ENCODE data around the gene PHAX.
A peak's percentile ranks its signal among the peaks of the same experiment; 100 is the strongest.
"Not testable (repeated sequence)": the region's sequence is repeated elsewhere in the genome, so short reads cannot be mapped to it uniquely, and the experiment has no call there.

Gene PHAX

GRCh38 chr5:126600631-126601511 is at the start of gene PHAX:
TSS of gene PHAX (plus strand) at chr5:126600947. CDS start at chr5:126600963, 16 bp downstream.
- peak; percentile 62 for DNase-seq

DNA sequence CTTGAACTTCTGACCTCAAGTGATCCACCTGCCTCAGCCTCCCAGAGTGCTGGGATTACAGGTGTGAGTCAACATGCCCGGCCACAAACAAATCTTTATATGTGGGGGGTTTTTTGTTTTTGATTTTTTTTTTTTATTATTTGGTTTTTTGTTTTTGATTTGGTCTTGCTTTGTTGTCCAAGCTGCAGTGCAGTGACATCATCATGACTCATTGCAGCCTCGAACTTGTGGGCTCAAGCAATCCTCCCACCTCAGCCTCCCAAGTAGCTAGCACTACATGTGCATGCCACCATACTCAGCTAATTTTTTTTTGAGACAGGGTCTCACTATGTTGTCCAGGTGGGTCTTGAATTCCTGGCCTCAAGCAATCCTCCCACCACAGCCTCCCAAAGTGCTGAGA is 48.1 kb upstream of the PHAX start:
- no peak for DNase-seq

- DNase-seq, result not testable (repeated sequence)
Measured at GRCh38 chr5:126555101-126555500, 45.6 kb upstream of the PHAX start.

GRCh38 chr5:126561908-126562307 is 38.8 kb upstream of the PHAX start:
- no peak for DNase-seq

DNA sequence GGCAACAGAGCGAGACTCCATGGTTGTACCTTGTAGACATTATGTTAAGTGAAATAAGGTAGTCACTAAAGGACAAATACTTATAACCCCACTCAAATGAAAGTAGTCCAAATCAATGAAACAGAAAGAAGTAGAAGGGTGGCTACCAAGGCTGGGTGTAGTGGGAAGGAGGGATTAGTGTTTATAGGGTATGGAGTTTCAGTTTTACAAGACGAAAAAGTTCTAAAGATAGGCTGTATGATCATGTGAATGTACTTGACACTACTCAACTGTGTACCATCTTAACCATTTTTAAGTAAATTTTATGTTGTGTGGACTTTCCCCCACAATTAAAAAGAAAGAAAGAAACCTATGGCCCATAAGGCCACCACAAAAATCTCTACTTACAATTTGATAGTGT is 37.9 kb upstream of the PHAX start:
- no peak for DNase-seq

- DNase-seq, result no peak
Measured at GRCh38 chr5:126568206-126568755, 32.5 kb upstream of the PHAX start.

GRCh38 chr5:126575644-126576043 is 25.1 kb upstream of the PHAX start:
- DNase-seq, result no peak

GRCh38 chr5:126576974-126577373 is 23.8 kb upstream of the PHAX start:
- no peak for DNase-seq

DNA sequence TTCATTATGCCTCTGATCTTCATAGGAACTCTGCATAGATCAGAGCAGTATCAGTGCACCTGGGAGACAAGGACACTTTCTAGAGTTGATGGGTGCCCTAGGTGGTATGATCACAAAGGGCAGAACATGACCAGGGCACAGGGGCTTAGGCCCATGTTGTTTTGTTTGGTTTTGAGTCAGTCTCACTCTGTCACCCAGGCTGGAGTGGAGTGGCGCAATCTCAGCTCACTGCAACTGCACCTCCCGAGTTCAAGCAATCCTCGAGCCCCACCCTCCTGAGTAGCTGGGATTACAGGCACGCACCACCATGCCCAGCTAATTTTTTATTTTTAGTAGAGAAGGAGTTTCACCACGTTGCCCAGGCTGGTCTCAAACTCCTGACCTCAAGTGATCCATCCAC is 23.3 kb upstream of the PHAX start:
- DNase-seq, result no peak

- DNase-seq, result no peak
Measured at GRCh38 chr5:126579716-126580115, 21.0 kb upstream of the PHAX start.

DNA sequence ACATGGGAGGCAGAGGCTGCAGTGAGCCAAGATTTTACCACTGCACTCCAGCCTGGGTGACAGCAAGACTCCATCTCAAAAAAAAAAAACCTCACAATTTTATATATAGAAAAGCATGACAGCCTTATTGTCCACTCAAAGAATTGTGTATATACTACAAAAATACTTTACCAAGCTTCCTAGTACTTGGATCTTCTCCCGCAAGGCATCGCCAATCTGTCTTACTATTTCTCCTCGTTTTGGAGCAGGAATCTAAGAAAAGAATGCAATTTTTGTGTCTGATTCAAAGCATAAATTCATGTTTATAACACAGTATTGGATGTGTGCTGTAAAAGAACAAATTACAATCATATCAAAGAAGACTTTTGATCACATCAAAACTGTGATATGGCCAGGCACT is 17.0 kb upstream of the PHAX start:
- no peak for DNase-seq

DNA sequence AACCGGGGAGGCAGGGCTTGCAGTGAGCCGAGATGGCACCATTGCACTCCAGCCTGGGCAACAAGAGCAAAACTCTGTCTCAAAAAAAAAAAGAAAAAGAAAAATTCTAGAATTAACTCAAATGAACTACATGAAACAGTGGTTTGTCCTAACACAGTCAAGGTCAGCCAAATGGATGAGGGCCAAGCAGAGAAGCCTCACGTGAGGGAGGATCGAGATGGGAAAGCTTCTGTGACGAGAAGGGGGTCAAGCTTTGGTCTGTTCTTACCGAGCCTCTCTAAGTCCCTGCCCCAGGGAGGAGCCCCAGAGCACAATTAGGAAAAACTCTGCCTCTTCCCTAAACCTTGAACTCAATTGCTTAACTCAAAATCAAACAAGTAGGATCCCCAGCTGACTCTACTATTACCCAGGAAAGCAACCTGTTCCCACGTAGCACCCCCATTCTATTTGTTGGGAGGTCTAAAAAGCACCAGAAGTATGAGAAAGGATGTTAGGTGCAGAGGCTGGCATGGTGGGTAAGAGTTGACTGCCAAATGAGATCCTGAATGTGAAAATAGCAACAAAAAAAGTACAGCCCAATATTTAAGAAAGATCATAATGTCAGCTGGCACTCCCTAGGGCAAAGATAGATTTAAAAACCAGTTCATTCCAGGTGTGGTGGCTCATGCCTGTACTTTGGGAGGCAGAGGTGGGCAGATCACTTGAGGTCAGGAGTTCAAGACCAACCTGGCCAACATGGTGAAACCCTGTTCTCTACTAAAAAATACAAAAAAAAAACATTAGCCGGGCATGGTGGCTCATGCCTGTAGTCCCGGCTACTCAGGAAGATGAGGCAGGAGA is 13.0 kb upstream of the PHAX start:
- no peak for DNase-seq

DNA sequence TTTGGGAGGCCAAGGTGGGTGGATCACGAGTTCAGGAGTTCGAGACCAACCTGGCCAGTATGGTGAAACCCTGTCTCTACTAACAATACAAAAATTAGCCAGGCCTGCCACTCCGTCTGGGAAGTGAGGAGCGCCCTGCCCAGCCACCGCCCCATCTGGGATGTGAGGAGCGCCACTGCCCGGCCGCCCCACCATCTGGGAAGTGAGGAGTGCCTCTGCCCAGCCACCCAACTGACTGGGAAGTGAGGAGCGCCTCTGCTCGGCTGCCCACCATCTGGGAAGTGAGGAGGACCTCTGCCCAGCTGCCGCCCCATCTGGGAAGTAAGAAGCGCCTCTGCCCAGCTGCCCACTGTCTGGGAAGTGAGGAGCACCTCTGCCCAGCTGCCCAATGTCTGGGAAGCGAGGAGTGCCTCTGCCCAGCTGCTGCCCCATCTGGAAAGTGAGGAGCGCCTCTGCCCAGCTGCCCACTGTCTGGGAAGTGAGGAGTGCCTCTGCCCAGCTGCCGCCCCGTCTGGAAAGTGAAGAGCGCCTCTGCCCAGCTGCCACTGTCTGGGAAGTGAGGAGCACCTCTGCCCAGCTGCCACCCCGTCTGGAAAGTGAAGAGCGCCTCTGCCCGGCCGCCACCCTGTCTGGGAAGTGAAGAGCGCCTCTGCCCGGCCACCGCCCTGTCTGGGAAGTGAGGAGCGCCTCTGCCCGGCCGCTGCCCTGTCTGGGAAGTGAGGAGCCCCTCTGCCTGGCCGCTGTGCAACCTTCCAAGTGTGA is 11.0 kb upstream of the PHAX start:
- DNase-seq, result no peak

DNA sequence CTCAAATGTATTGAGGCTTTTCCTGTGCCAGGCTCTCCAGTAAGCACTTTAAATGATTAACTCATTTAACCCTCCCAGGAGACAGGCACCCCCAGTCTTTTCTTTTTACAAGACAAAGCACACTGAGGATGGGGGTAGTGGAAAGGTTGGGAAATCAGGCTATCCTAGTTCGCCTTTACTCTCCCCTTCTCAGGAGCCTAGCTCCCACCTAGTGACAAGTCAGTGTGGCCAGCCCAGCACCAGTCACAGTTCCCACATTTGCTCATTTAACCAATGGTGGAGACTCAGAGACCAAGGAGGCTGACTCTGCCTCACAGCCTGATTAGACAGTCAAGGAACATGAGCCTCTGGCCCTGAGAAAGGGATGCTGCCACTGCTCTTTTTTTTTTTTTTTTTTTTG is 9.2 kb upstream of the PHAX start:
- DNase-seq, result no peak

- DNase-seq, result peak; percentile 85
Measured at GRCh38 chr5:126594748-126595485, 5.8 kb upstream of the PHAX start, which contains the start of gene ALDH7A1. TSS of gene ALDH7A1 (minus strand) at chr5:126595219. CDS start at chr5:126595198, 21 bp downstream.

DNA sequence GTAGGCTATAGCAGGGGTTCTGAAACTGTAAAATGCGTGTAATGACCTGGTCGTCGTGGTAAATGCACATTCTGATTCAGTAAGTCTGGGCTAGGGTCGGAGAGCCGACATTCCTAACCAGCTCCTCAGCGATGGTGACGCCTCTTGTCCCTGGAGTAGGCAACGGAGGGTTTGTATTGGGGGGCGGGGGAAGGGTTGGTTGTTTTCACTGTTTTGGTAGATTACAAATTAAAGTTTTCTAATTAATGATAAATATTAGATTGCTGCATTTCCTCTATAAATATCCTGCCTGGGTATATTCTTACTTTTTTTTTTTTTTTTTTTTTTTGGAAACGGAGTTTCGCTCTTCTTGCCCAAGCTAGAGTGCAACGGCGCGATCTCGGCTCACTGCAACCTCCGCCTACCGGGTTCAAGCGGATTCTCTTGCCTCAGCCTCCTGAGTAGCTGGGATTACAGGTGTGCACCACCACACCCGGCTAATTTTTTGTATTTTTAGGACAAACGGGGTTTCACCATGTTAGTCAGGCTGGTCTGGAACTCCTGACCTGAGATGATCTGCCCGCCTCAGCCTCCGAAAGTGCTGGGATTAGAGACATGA is 5.2 kb upstream of the PHAX start:
- no peak for DNase-seq

- DNase-seq, result no peak
Measured at GRCh38 chr5:126597156-126597555, 3.6 kb upstream of the PHAX start.

- DNase-seq, result no peak
Measured at GRCh38 chr5:126599499-126599898, 1.2 kb upstream of the PHAX start.

GRCh38 chr5:126599971-126600630 is 646 bp upstream of the PHAX start:
- not testable (repeated sequence) for DNase-seq

DNA sequence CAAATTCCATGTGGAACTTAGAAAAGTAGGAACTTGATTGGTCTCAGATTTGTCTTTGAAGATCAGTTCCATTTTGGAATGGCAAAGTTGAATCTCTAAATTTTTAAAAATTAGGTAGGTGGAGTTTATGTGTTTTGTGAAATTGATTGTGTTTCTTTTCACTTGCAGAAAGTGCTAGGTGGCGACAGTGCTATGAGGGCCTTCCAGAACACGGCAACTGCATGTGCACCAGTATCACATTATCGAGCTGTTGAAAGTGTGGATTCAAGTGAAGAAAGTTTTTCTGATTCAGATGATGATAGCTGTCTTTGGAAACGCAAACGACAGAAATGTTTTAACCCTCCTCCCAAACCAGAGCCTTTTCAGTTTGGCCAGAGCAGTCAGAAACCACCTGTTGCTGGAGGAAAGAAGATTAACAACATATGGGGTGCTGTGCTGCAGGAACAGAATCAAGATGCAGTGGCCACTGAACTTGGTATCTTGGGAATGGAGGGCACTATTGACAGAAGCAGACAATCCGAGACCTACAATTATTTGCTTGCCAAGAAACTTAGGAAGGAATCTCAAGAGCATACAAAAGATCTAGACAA is 2.8 kb downstream of the PHAX start:
- DNase-seq, result no peak

DNA sequence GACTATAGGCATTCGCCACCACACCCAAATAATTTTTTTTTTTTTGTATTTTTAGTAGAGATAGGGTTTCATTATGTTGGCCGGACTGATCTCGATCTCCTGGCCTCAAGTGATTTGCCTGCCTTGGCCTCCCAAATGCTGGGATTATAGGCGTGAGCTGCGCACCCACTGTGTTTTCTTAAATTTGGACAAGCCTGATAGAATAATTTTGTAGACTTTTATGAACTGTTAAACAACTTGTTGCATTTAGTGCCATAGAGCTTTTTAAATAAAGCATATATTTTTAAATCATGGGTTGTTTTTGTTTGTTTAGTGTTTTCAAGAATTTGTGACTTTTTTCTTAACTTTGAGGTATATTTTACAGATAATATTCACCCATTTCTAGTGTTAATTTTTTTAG is 4.8 kb downstream of the PHAX start:
- no peak for DNase-seq

All from NCI-H2029 treated with DMSO at 0.1 percent for 48 hours (cell line).